Stimulated activated naive CD8-positive, alpha-beta T cell treated with anti-CD3 and anti-CD28 coated beads, Interleukin-15, Interleukin-2, amounts not matched to agents 100 ng/mL and 50 ng/mL, for 24 hours (primary cell): ENCODE measurements around the gene ATP11A.

Experiments
- H3K27ac Mint-ChIP-seq: one replicate; pipeline ENCODE4 v1.8.0; 2021; ENCODE audit warnings: mild to moderate bottlenecking, mixed read lengths
- H3K27me3 Mint-ChIP-seq: one replicate; pipeline ENCODE4 v1.8.0; 2021; ENCODE audit warnings: mixed read lengths
- H3K36me3 Mint-ChIP-seq: one replicate; pipeline ENCODE4 v1.8.0; 2021; ENCODE audit warnings: low read depth, mixed read lengths
- H3K4me1 Mint-ChIP-seq: one replicate; pipeline ENCODE4 v1.8.0; 2021; ENCODE audit warnings: low read depth, mixed read lengths
- H3K4me3 Mint-ChIP-seq: one replicate; pipeline ENCODE4 v1.8.0; 2021; ENCODE audit warnings: mild to moderate bottlenecking, mixed read lengths
- H3K9me3 Mint-ChIP-seq: one replicate; pipeline ENCODE4 v1.8.0; 2021; ENCODE audit warnings: mixed read lengths

The ATP11A gene

GRCh38 chr13:112689303-112690245 lies at the start of gene ATP11A:
TSS of gene ATP11A (plus strand) at chr13:112690038. CDS start at chr13:112690417, 379 bp downstream.
- peak within 1 kb of the TSS; percentile 88 for H3K4me3 Mint-ChIP-seq
- peaks cover 52% of the 10 kb centered on the region for H3K4me1 Mint-ChIP-seq
- no peaks in the 10 kb centered on the region for H3K27me3 Mint-ChIP-seq
- no peaks in the 10 kb centered on the region for H3K9me3 Mint-ChIP-seq
- H3K36me3 Mint-ChIP-seq = no peaks in the 10 kb centered on the region
- H3K27ac Mint-ChIP-seq = peak within 1 kb of the TSS; percentile 89

- Mint-ChIP-seq H3K27ac (no peak overlapping the region), H3K27me3 (peaks cover 34% of the 10 kb centered on the region), H3K9me3 (no peaks in the 10 kb centered on the region), H3K4me3 (no peak overlapping the region), H3K4me1 (no peaks in the 10 kb centered on the region), H3K36me3 (no peaks in the 10 kb centered on the region)
These were observed 48.3 kb upstream of the ATP11A start for GRCh38 chr13:112641456-112642089.

- Mint-ChIP-seq H3K36me3 (no peaks in the 10 kb centered on the region), H3K27me3 (peaks cover 34% of the 10 kb centered on the region), H3K4me1 (no peaks in the 10 kb centered on the region), H3K27ac (no peak overlapping the region), H3K4me3 (no peak overlapping the region), H3K9me3 (no peaks in the 10 kb centered on the region)
These were observed 47.8 kb upstream of the ATP11A start for GRCh38 chr13:112642090-112642460.

GRCh38 chr13:112643759-112644459 lies 45.9 kb upstream of the ATP11A start:
- no peak overlapping the region for H3K4me3 Mint-ChIP-seq
- no peaks in the 10 kb centered on the region for H3K36me3 Mint-ChIP-seq
- no peaks in the 10 kb centered on the region for H3K9me3 Mint-ChIP-seq
- H3K27ac Mint-ChIP-seq = no peak overlapping the region
- peaks cover 23% of the 10 kb centered on the region for H3K27me3 Mint-ChIP-seq
- H3K4me1 Mint-ChIP-seq = no peaks in the 10 kb centered on the region

- Mint-ChIP-seq H3K27me3 (peaks cover 11% of the 10 kb centered on the region), H3K27ac (no peak overlapping the region), H3K4me1 (no peaks in the 10 kb centered on the region), H3K36me3 (no peaks in the 10 kb centered on the region), H3K4me3 (no peak overlapping the region), H3K9me3 (no peaks in the 10 kb centered on the region)
These were observed 44.4 kb upstream of the ATP11A start for GRCh38 chr13:112645327-112645914.

GRCh38 chr13:112647256-112647655 lies 42.6 kb upstream of the ATP11A start:
- Mint-ChIP-seq H3K4me3 (no peak overlapping the region), H3K27ac (no peak overlapping the region), H3K4me1 (no peaks in the 10 kb centered on the region), H3K27me3 (peaks cover 7% of the 10 kb centered on the region), H3K9me3 (no peaks in the 10 kb centered on the region), H3K36me3 (no peaks in the 10 kb centered on the region)

GRCh38 chr13:112648101-112648500 lies 41.7 kb upstream of the ATP11A start:
- Mint-ChIP-seq H3K4me1 (peaks cover 2% of the 10 kb centered on the region), H3K36me3 (no peaks in the 10 kb centered on the region), H3K9me3 (no peaks in the 10 kb centered on the region), H3K27me3 (peaks cover 6% of the 10 kb centered on the region), H3K27ac (no peak overlapping the region), H3K4me3 (no peak overlapping the region)

DNA sequence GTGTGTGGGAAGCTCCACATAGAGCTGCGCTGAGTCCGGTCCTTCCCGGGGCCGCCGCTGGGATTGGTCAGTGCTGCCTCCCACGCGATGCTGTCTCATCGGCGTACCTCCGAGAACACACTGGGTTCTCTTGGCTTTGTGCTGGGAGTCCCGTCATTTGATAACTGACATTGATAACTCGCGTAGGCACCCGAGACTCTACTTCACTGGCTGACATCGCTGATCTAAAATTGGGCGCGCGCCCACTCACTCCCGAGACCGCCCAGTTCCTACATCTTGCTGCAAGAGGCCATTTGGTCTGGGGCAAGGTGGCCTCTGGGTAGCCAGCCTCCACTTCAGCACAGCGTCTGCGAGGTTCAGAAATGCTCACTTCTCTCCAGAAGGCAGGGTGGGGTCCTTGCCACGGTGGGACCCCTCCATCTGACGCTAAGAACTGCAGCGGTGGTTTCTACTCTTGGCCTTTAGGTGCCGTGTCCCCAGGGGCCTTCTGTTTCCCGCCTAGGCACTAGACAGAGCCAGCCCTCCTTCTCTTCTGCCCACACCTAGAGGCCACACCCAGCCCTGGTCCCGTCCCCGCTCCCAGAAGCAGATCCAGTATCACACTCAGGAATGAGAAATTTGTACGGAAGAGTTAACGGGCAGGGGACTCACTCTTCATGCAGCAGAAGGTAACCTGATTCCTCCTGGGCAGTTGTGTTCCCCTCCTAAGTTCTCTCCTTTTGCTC lies 40.7 kb upstream of the ATP11A start:
- Mint-ChIP-seq H3K4me3 (no peak overlapping the region), H3K9me3 (no peaks in the 10 kb centered on the region), H3K27me3 (peaks cover 7% of the 10 kb centered on the region), H3K4me1 (peaks cover 3% of the 10 kb centered on the region), H3K36me3 (no peaks in the 10 kb centered on the region), H3K27ac (no peak overlapping the region)

- Mint-ChIP-seq H3K9me3 (no peaks in the 10 kb centered on the region), H3K4me1 (peaks cover 3% of the 10 kb centered on the region), H3K4me3 (no peak overlapping the region), H3K27me3 (peaks cover 7% of the 10 kb centered on the region), H3K27ac (no peak overlapping the region), H3K36me3 (no peaks in the 10 kb centered on the region)
These were observed 38.5 kb upstream of the ATP11A start for GRCh38 chr13:112651311-112651710.

GRCh38 chr13:112651750-112652511 lies 37.9 kb upstream of the ATP11A start:
- H3K36me3 Mint-ChIP-seq = no peaks in the 10 kb centered on the region
- H3K9me3 Mint-ChIP-seq = no peaks in the 10 kb centered on the region

DNA sequence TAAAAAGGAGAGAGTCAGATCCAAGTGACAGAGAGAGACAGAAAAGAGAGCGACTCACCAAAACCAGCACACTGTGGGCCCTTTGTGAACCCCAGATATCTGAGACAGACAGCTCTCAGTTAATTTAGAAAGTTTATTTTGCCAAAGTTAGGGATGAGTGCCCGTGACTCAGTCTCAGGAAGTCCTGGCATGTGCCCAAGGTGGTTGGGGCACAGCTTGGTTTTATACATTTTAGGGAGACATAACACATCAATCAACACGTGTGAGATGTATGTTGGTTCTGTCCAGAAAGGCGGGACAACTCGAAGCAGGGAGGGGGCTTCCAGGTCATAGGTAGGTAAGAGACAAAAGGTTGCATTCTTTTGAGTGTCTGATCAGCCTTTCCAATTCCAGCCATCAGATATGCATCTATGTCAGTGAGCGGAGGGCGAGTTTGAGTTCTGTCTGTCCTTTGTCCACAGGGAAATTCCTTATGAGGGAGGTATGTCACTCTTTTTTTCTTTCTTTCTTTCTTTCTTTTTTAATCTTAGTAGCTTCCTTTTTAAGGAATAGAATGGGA lies 37.2 kb upstream of the ATP11A start:
- Mint-ChIP-seq H3K27ac (no peak overlapping the region), H3K4me3 (no peak overlapping the region), H3K9me3 (no peaks in the 10 kb centered on the region), H3K27me3 (peaks cover 7% of the 10 kb centered on the region), H3K36me3 (no peaks in the 10 kb centered on the region), H3K4me1 (peaks cover 3% of the 10 kb centered on the region)

More at GRCh38 chr13:112651750-112652511, 37.9 kb upstream of the ATP11A start:
- Mint-ChIP-seq H3K4me3 (no peak overlapping the region), H3K27me3 (peaks cover 7% of the 10 kb centered on the region), H3K27ac (no peak overlapping the region), H3K4me1 (peaks cover 3% of the 10 kb centered on the region)

DNA sequence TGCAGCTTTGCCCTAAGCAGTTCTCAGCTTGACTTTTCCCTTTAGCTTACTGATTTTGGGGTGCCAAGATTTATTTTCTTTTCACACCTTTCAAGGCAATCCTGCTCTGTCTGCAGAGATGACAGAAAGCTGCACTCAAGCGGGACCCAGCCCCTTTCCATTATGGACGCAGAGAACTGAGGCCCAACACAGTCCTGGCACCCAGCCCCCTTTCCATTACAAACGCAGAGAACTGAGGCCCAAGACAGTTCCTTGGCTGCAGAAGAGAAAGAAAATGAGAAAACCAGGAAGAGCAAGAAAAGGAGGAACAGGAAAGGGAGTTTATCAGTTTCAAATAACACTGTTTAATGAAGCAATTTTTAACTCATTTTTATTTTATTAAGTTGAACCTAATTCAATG lies 36.8 kb upstream of the ATP11A start:
- Mint-ChIP-seq H3K9me3 (no peaks in the 10 kb centered on the region), H3K27me3 (peaks cover 7% of the 10 kb centered on the region), H3K27ac (no peak overlapping the region), H3K4me3 (no peak overlapping the region), H3K4me1 (peaks cover 3% of the 10 kb centered on the region), H3K36me3 (no peaks in the 10 kb centered on the region)

DNA sequence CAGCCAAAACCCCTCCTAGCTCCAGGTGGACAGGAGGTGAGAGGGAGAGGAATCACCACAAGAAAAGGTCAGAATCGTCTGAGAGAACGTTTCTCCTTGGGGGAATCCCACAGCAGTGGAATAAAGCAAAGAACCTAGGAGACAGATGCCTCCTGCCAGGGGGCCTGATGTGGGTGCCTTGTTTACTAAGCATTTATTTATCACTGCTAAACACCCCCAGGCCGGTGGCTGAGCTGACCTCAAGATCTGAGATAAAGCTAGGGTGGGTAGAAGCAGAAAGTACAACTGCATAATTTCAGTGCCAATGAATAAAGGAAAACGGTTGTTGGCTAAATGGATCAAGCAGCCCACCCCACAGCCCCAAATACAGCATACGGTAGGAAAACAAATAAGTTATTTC lies 33.9 kb upstream of the ATP11A start:
- H3K36me3 Mint-ChIP-seq = no peaks in the 10 kb centered on the region

More for the DNA sequence above, 33.9 kb upstream of the ATP11A start:
- H3K9me3 Mint-ChIP-seq = no peaks in the 10 kb centered on the region
- H3K27me3 Mint-ChIP-seq = peaks cover 3% of the 10 kb centered on the region
- no peak overlapping the region for H3K27ac Mint-ChIP-seq
- H3K4me3 Mint-ChIP-seq = no peak overlapping the region
- peaks cover 3% of the 10 kb centered on the region for H3K4me1 Mint-ChIP-seq
